Activated CD4-positive, alpha-beta T cell treated with anti-CD3 and anti-CD28 coated beads, Interleukin-2, amount 10 ng/mL, durations not matched to agents 7 days and 5 days (primary cell): ENCODE measurements around the gene TGOLN2. TPM values are rescaled to one million over a fixed set of nuclear protein-coding genes. Genes with fewer than 3 reads are reported as not detected.
"Not testable (repeated sequence)": the region's sequence is repeated elsewhere in the genome, so short reads cannot be mapped to it uniquely, and the experiment has no call there.

Experiments
- CTCF ChIA-PET: fragments of 350-600 bp; sonication (Branson Sonifier 250); formaldehyde crosslinking; loops from one replicate; lab custom pipeline; 2021; ENCODE audit warnings: antibody characterized with exemption; lab: Charles Lee
- POLR2A ChIA-PET: fragments of 350-600 bp; sonication (Branson Sonifier 250); formaldehyde crosslinking; loops from one replicate; lab custom pipeline; 2021; ENCODE audit warnings: antibody characterized with exemption; lab: Charles Lee
- DNase-seq: peaks from one replicate; pipeline ENCODE4 v3.0.0-alpha.2; 2020
- H3K27ac Mint-ChIP-seq: one replicate; pipeline ENCODE4 v1.8.0; 2021; ENCODE audit warnings: mild to moderate bottlenecking, moderate library complexity, mixed read lengths
- H3K27me3 Mint-ChIP-seq: one replicate; pipeline ENCODE4 v1.8.0; 2021; ENCODE audit warnings: mixed read lengths
- H3K36me3 Mint-ChIP-seq: one replicate; pipeline ENCODE4 v1.8.0; 2021; ENCODE audit warnings: low read depth, mixed read lengths
- H3K4me1 Mint-ChIP-seq: one replicate; pipeline ENCODE4 v1.8.0; 2021; ENCODE audit warnings: mixed read lengths
- H3K4me3 Mint-ChIP-seq: one replicate; pipeline ENCODE4 v1.8.0; 2021; ENCODE audit warnings: mild to moderate bottlenecking, moderate library complexity, mixed read lengths
- H3K9me3 Mint-ChIP-seq: one replicate; pipeline ENCODE4 v1.8.0; 2021; ENCODE audit warnings: mixed read lengths
- total RNA-seq, 2 experiments: library from RNA; stranded (reverse); gene quantifications; one replicate each; pipeline ENCODE4 v1.2.3, GENCODE V29; 2021

TGOLN2 gene
- 100 to 1,000 TPM; 127 to 130 TPM for total RNA-seq

- Mint-ChIP-seq H3K36me3 (peaks cover 48% of the 10 kb centered on the region), H3K27me3 (no peaks in the 10 kb centered on the region), H3K9me3 (no peaks in the 10 kb centered on the region), H3K4me1 (peaks cover 37% of the 10 kb centered on the region), H3K4me3 (peak within 1 kb of the TSS; percentile 100), H3K27ac (peak within 1 kb of the TSS; percentile 100)
- DNase-seq: peak; percentile 95
- ChIA-PET POLR2A (interaction anchor here (0.7 to 1.8 kb wide), 3 partner anchors 9 to 222 kb away, joined by 3 to 7 read pairs (median 3); no protein-coding TSS in a partner anchor), CTCF (interaction anchor here (0.6 to 2.4 kb wide), 8 partner anchors 9 to 1281 kb away, joined by 3 to 10 read pairs (median 5); partner anchors contain the start of gene RETSAT)
Observed at GRCh38 chr2:85327822-85328617, at the start of gene TGOLN2. Gene TGOLN2, minus strand, starts transcription at chr2:85327989. Its CDS starts 27 bp downstream, at chr2:85327962.

GRCh38 chr2:85377083-85377482 lies 49.3 kb upstream of the TGOLN2 start:
- ChIA-PET CTCF (interaction anchor here (0.6 to 1.5 kb wide), 2 partner anchors 10 to 352 kb away, joined by 3 to 4 read pairs; no protein-coding TSS in a partner anchor), POLR2A (no interaction called here)
- no peak overlapping the region for H3K27ac Mint-ChIP-seq
- H3K9me3 Mint-ChIP-seq: peaks cover 8% of the 10 kb centered on the region
- no peaks in the 10 kb centered on the region for H3K4me1 Mint-ChIP-seq
- H3K27me3 Mint-ChIP-seq: no peaks in the 10 kb centered on the region
- H3K4me3 Mint-ChIP-seq: no peak overlapping the region
- peaks cover 48% of the 10 kb centered on the region for H3K36me3 Mint-ChIP-seq
- DNase-seq: no peak

- H3K36me3 Mint-ChIP-seq: peaks cover 45% of the 10 kb centered on the region
- H3K27ac Mint-ChIP-seq: no peak overlapping the region
- ChIA-PET POLR2A (no interaction called here), CTCF (interaction anchor here (0.6 to 1.5 kb wide), 3 partner anchors 9 to 108 kb away, joined by 3 read pairs; no protein-coding TSS in a partner anchor)
- peaks cover 8% of the 10 kb centered on the region for H3K9me3 Mint-ChIP-seq
- DNase-seq: no peak
- no peaks in the 10 kb centered on the region for H3K27me3 Mint-ChIP-seq
- H3K4me3 Mint-ChIP-seq: no peak overlapping the region
- H3K4me1 Mint-ChIP-seq: no peaks in the 10 kb centered on the region
Observed at GRCh38 chr2:85376291-85377065, 48.7 kb upstream of the TGOLN2 start.

- no peak overlapping the region for H3K4me3 Mint-ChIP-seq
- H3K27me3 Mint-ChIP-seq: no peaks in the 10 kb centered on the region
- no peak for DNase-seq
- H3K36me3 Mint-ChIP-seq: peaks cover 10% of the 10 kb centered on the region
- ChIA-PET CTCF (interaction anchor here (0.6 to 1.6 kb wide), 4 partner anchors 18 to 49 kb away, joined by 3 to 7 read pairs (median 5); no protein-coding TSS in a partner anchor), POLR2A (no interaction called here)
- no peak overlapping the region for H3K27ac Mint-ChIP-seq
- no peaks in the 10 kb centered on the region for H3K4me1 Mint-ChIP-seq
- no peaks in the 10 kb centered on the region for H3K9me3 Mint-ChIP-seq
Observed at GRCh38 chr2:85371045-85371444, 43.3 kb upstream of the TGOLN2 start.

GRCh38 chr2:85369500-85369899 lies 41.7 kb upstream of the TGOLN2 start:
- Mint-ChIP-seq H3K27me3 (no peaks in the 10 kb centered on the region), H3K4me1 (no peaks in the 10 kb centered on the region), H3K27ac (peak overlapping the region; percentile 19), H3K36me3 (peaks cover 10% of the 10 kb centered on the region), H3K4me3 (no peak overlapping the region), H3K9me3 (no peaks in the 10 kb centered on the region)
- POLR2A ChIA-PET: no interaction called here
- DNase-seq: no peak
- CTCF ChIA-PET: interaction anchor here (0.6 to 1.6 kb wide), 4 partner anchors 16 to 437 kb away, joined by 4 to 6 read pairs (median 4); partner anchors contain the start of genes ELMOD3 and RETSAT

GRCh38 chr2:85368921-85369320 lies 41.1 kb upstream of the TGOLN2 start:
- no peak overlapping the region for H3K4me3 Mint-ChIP-seq
- peaks cover 8% of the 10 kb centered on the region for H3K36me3 Mint-ChIP-seq
- POLR2A ChIA-PET: no interaction called here
- no peak for DNase-seq
- H3K4me1 Mint-ChIP-seq: no peaks in the 10 kb centered on the region
- no peak overlapping the region for H3K27ac Mint-ChIP-seq
- no peaks in the 10 kb centered on the region for H3K9me3 Mint-ChIP-seq
- CTCF ChIA-PET: interaction anchor here (0.7 to 1.2 kb wide), 2 partner anchors 21 to 86 kb away, joined by 3 to 4 read pairs; no protein-coding TSS in a partner anchor
- H3K27me3 Mint-ChIP-seq: no peaks in the 10 kb centered on the region

GRCh38 chr2:85367180-85367579 lies 39.4 kb upstream of the TGOLN2 start:
- no peak overlapping the region for H3K27ac Mint-ChIP-seq
- no peaks in the 10 kb centered on the region for H3K9me3 Mint-ChIP-seq
- H3K4me3 Mint-ChIP-seq: no peak overlapping the region
- CTCF ChIA-PET: interaction anchor here (0.9 to 3.6 kb wide), 3 partner anchors 10 to 25 kb away, joined by 3 to 27 read pairs (median 4); partner anchors contain the start of genes ELMOD3 and RETSAT
- peaks cover 13% of the 10 kb centered on the region for H3K36me3 Mint-ChIP-seq
- POLR2A ChIA-PET: no interaction called here
- no peaks in the 10 kb centered on the region for H3K4me1 Mint-ChIP-seq
- DNase-seq: no peak
- H3K27me3 Mint-ChIP-seq: no peaks in the 10 kb centered on the region

- H3K27me3 Mint-ChIP-seq, DNase-seq, H3K27ac Mint-ChIP-seq, CTCF ChIA-PET, H3K9me3 Mint-ChIP-seq, H3K4me3 Mint-ChIP-seq, H3K4me1 Mint-ChIP-seq, POLR2A ChIA-PET: not testable (repeated sequence)
- H3K36me3 Mint-ChIP-seq: peaks cover 21% of the 10 kb centered on the region
Observed at GRCh38 chr2:85362653-85363387, 35.0 kb upstream of the TGOLN2 start.

- peaks cover 36% of the 10 kb centered on the region for H3K4me1 Mint-ChIP-seq
- H3K36me3 Mint-ChIP-seq: peaks cover 28% of the 10 kb centered on the region
- H3K27ac Mint-ChIP-seq: no peak overlapping the region
- ChIA-PET POLR2A (no interaction called here), CTCF (interaction anchor here (1.0 to 5.1 kb wide), 2 partner anchors 8 to 194 kb away, joined by 3 to 27 read pairs; no protein-coding TSS in a partner anchor)
- no peaks in the 10 kb centered on the region for H3K27me3 Mint-ChIP-seq
- no peak for DNase-seq
- no peak overlapping the region for H3K4me3 Mint-ChIP-seq
- no peaks in the 10 kb centered on the region for H3K9me3 Mint-ChIP-seq
Observed at GRCh38 chr2:85357736-85358135, 29.9 kb upstream of the TGOLN2 start.

- peaks cover 42% of the 10 kb centered on the region for H3K4me1 Mint-ChIP-seq
- H3K9me3 Mint-ChIP-seq: no peaks in the 10 kb centered on the region
- no peaks in the 10 kb centered on the region for H3K27me3 Mint-ChIP-seq
- H3K27ac Mint-ChIP-seq: no peak overlapping the region
- ChIA-PET CTCF (interaction anchor here (0.5 to 5.1 kb wide), 4 partner anchors 9 to 449 kb away, joined by 3 to 27 read pairs (median 4); no protein-coding TSS in a partner anchor), POLR2A (no interaction called here)
- DNase-seq: no peak
- H3K4me3 Mint-ChIP-seq: peak overlapping the region; percentile 96
- peaks cover 20% of the 10 kb centered on the region for H3K36me3 Mint-ChIP-seq
Observed at GRCh38 chr2:85356186-85356585, 28.4 kb upstream of the TGOLN2 start.

- ChIA-PET CTCF (interaction anchor here (0.5 to 5.1 kb wide), 4 partner anchors 10 to 450 kb away, joined by 3 to 27 read pairs (median 4); no protein-coding TSS in a partner anchor), POLR2A (no interaction called here)
- no peak for DNase-seq
- H3K27me3 Mint-ChIP-seq: no peaks in the 10 kb centered on the region
- peak overlapping the region; percentile 96 for H3K27ac Mint-ChIP-seq
- H3K9me3 Mint-ChIP-seq: no peaks in the 10 kb centered on the region
- H3K36me3 Mint-ChIP-seq: peaks cover 26% of the 10 kb centered on the region
- H3K4me3 Mint-ChIP-seq: peak overlapping the region; percentile 96
- peaks cover 46% of the 10 kb centered on the region for H3K4me1 Mint-ChIP-seq
Observed at GRCh38 chr2:85355521-85355920, 27.7 kb upstream of the TGOLN2 start.

- ChIA-PET POLR2A (interaction anchor here (0.7 to 1.6 kb wide), 2 partner anchors 21 to 28 kb away, joined by 3 to 4 read pairs; no protein-coding TSS in a partner anchor), CTCF (interaction anchor here (1.0 to 5.1 kb wide), 2 partner anchors 10 to 191 kb away, joined by 4 to 27 read pairs; no protein-coding TSS in a partner anchor)
- no peaks in the 10 kb centered on the region for H3K27me3 Mint-ChIP-seq
- DNase-seq: no peak
- H3K4me3 Mint-ChIP-seq: peak overlapping the region; percentile 96
- peak overlapping the region; percentile 96 for H3K27ac Mint-ChIP-seq
- H3K4me1 Mint-ChIP-seq: peaks cover 46% of the 10 kb centered on the region
- no peaks in the 10 kb centered on the region for H3K9me3 Mint-ChIP-seq
- H3K36me3 Mint-ChIP-seq: peaks cover 30% of the 10 kb centered on the region
Observed at GRCh38 chr2:85355073-85355410, 27.3 kb upstream of the TGOLN2 start.
